ENCODE measurements around the gene ZSWIM4. TPM values are rescaled to one million over a fixed set of nuclear protein-coding genes. Genes with fewer than 3 reads are reported as not detected.

ZSWIM4 gene
- total and polyA plus RNA-seq, 2 of the 13 experiments (the other 11 are each of a cell fraction or from before 2014, with no cell fraction given) = 0.33 to 0.86 TPM

- TF ChIP-seq, protein P1, sequence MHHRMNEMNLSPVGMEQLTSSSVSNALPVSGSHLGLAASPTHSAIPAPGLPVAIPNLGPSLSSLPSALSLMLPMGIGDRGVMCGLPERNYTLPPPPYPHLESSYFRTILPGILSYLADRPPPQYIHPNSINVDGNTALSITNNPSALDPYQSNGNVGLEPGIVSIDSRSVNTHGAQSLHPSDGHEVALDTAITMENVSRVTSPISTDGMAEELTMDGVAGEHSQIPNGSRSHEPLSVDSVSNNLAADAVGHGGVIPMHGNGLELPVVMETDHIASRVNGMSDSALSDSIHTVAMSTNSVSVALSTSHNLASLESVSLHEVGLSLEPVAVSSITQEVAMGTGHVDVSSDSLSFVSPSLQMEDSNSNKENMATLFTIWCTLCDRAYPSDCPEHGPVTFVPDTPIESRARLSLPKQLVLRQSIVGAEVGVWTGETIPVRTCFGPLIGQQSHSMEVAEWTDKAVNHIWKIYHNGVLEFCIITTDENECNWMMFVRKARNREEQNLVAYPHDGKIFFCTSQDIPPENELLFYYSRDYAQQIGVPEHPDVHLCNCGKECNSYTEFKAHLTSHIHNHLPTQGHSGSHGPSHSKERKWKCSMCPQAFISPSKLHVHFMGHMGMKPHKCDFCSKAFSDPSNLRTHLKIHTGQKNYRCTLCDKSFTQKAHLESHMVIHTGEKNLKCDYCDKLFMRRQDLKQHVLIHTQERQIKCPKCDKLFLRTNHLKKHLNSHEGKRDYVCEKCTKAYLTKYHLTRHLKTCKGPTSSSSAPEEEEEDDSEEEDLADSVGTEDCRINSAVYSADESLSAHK (CRISPR knock-in tag; IDR thresholded peaks at IDR 0.05; ENCODE audit: borderline replicate concordance) = no peak
- TF ChIP-seq TOE1 (CRISPR knock-in tag; IDR thresholded peaks at IDR 0.05) (no peak), FOXC1 (CRISPR knock-in tag; IDR thresholded peaks at IDR 0.05; ENCODE audit: borderline replicate concordance) (0 out of 2 replicates have a peak, but pooled peaks have one; percentile 41), FOXA3 (CRISPR knock-in tag; IDR thresholded peaks at IDR 0.05) (peak; percentile 43), ATF7-NPFF (CRISPR knock-in tag; IDR thresholded peaks at IDR 0.05; ENCODE audit: low read depth) (0 out of 2 replicates have a peak, but pooled peaks have one; percentile 24), ZNF616 (CRISPR knock-in tag; IDR thresholded peaks at IDR 0.05; ENCODE audit: low read depth) (no peak), ZNF660 (CRISPR knock-in tag; IDR thresholded peaks at IDR 0.05; ENCODE audit: borderline replicate concordance, low read depth) (no peak), ZNF10 (CRISPR knock-in tag; IDR thresholded peaks at IDR 0.05; ENCODE audit: borderline replicate concordance, low read depth) (no peak), TFDP2 (CRISPR knock-in tag; IDR thresholded peaks at IDR 0.05) (0 out of 2 replicates have a peak, but pooled peaks have one; percentile 37), ZSCAN12 (CRISPR knock-in tag; IDR thresholded peaks at IDR 0.05) (no peak), ZBTB10 (CRISPR knock-in tag; IDR thresholded peaks at IDR 0.05; ENCODE audit: borderline replicate concordance) (peak; percentile 68; the same call in 1 of the 2 replicates), MTA1 (CRISPR knock-in tag; IDR thresholded peaks at IDR 0.05; ENCODE audit: borderline replicate concordance) (no peak), ZMYM2 (CRISPR knock-in tag; IDR thresholded peaks at IDR 0.05) (no peak), NAIF1 (CRISPR knock-in tag; IDR thresholded peaks at IDR 0.05; ENCODE audit: borderline replicate concordance) (no peak), LRRFIP1 (CRISPR knock-in tag; conservative IDR thresholded peaks at IDR 0.05) (no peak), ZKSCAN5 (CRISPR knock-in tag; IDR thresholded peaks at IDR 0.05) (no peak), HNRNPLL (IDR thresholded peaks at IDR 0.05; ENCODE audit: low read depth, low read length, poor library complexity, severe bottlenecking) (peak; percentile 88), IRF2 (CRISPR knock-in tag; IDR thresholded peaks at IDR 0.05) (peak; percentile 79), DR1 (CRISPR knock-in tag; IDR thresholded peaks at IDR 0.05) (no peak)
Measured at GRCh38 chr19:13861714-13862531, 66.7 kb downstream of the ZSWIM4 start (continued).
